Adrenal gland (tissue), 12 donors: ENCODE data around the gene FGGY. TPM values are rescaled to one million over a fixed set of nuclear protein-coding genes. Genes with fewer than 3 reads are reported as not detected.

Experiments
- DNase-seq, 7 donors: peaks; one replicate each; pipeline ENCODE4 v3.0.0-alpha.2; 2019 to 2020
- H3K27ac ChIP-seq, 5 donors: fragments of 200-600 bp; sonication (generic) in 4 of 5; 1 replicate in 3 of 5; 2 replicates in 2 of 5; pipeline versions ENCODE4 v1.5.1 to v1.8.0; 2016 to 2020; ENCODE audit warnings: mild to moderate bottlenecking in 1 of 5
- H3K27me3 ChIP-seq: fragments of 200-600 bp; 2 replicates; pipeline ENCODE4 v1.8.0; 2021
- H3K36me3 ChIP-seq, 2 donors: fragments of 200-600 bp; replicated peaks in 1 of 2; 1 replicate in 1 of 2; 2 replicates in 1 of 2; pipeline versions ENCODE4 v1.5.1 to v1.8.0; 2018 to 2022
- H3K4me1 ChIP-seq, 2 donors: fragments of 200-600 bp; replicated peaks in 1 of 2; 1 replicate in 1 of 2; 2 replicates in 1 of 2; pipeline versions ENCODE4 v1.5.1 to v1.8.0; 2018 to 2021
- H3K4me3 ChIP-seq, 4 donors: fragments of 200-600 bp; sonication (generic) in 3 of 4; one replicate each; pipeline ENCODE4 v1.5.1; 2016 to 2018
- H3K9me3 ChIP-seq, 3 donors: fragments of 200-600 bp; sonication (generic) in 1 of 3; replicated peaks in 1 of 3; 1 replicate in 2 of 3; 2 replicates in 1 of 3; pipeline versions ENCODE4 v1.5.1 to v1.8.0; 2016 to 2021
- CTCF ChIP-seq, 6 experiments: fragments of 450-650 bp in 4 of 6; fragments of 200-600 bp in 2 of 6; sonication (generic) in 1 of 6; IDR thresholded peaks; 1 replicate in 5 of 6; 2 replicates in 1 of 6; pipeline versions ENCODE4 v1.5.1 to v1.8.0; 2016 to 2021; ENCODE audit warnings: antibody characterized with exemption in 6 of 6, mild to moderate bottlenecking in 2 of 6, moderate library complexity in 1 of 6
- POLR2A ChIP-seq, 2 donors: fragments of 450-650 bp; IDR thresholded peaks; one replicate each; pipeline ENCODE4 v1.6.1; 2017; ENCODE audit warnings: antibody characterized with exemption in 2 of 2, mild to moderate bottlenecking in 2 of 2, moderate library complexity in 1 of 2
- WGBS, 4 donors: extraction: QIAGEN DNeasy Blood & Tissue Kit in 2 of 4; methylation state at CpG; one replicate each; pipeline versions ENCODE4 v1.1.5 to v1.1.7; 2013 to 2017; 5-methylcytosine and 5-hydroxymethylcytosine counted together
- intact Hi-C, 2 donors: fragments of 100-400 bp; cut with DNase I; formaldehyde crosslinking; loops; one replicate each; pipeline versions ENCODE4 v1.14.1 to v1.15.0; 2022 to 2023
- polyA plus RNA-seq, 3 donors: library from polyadenylated mRNA; stranded (reverse); fragments of 200-250 nt in 2 of 3; fragments of 350-450 nt in 1 of 3; fragmentation: Illumina TruSeq in 1 of 3; extraction: RNeasy Lipid Tissue Mini Kit (QIAGEN cat#74804) in 1 of 3; gene quantifications; one replicate each; pipeline ENCODE4 v1.2.3, GENCODE V29; 2013 to 2014
- total RNA-seq, 9 donors: library from RNA; depleted of rRNA in 4 of 9; stranded (reverse); fragments of >200 nt in 4 of 9; fragments of 120-200 nt in 1 of 9; fragmentation: NEBNext Ultra II Directional in 1 of 9; extraction: Animal tissue kit (Norgen Biotek cat#: 25700) in 1 of 9; gene quantifications; one replicate each; pipeline versions ENCODE4 v1.1.0 to v1.2.4, GENCODE V29; 2013 to 2023
- donor health status: healthy with polysubstance abuse.
- donor health status: Bipolar disorder and iron deficiency.
- donor health status: DM: yes; HTN: yes; CAD: no.
- donor health status: DM: no; HTN: no; CAD: no.
- donor health status: DM: no; HTN: no; CAD: no.
- donor health status: DM: yes; HTN: yes; CAD: no.

Gene FGGY
- total and polyA plus RNA-seq, 12 donors: 7.4 to 75.5 (median 35.0) TPM

DNA sequence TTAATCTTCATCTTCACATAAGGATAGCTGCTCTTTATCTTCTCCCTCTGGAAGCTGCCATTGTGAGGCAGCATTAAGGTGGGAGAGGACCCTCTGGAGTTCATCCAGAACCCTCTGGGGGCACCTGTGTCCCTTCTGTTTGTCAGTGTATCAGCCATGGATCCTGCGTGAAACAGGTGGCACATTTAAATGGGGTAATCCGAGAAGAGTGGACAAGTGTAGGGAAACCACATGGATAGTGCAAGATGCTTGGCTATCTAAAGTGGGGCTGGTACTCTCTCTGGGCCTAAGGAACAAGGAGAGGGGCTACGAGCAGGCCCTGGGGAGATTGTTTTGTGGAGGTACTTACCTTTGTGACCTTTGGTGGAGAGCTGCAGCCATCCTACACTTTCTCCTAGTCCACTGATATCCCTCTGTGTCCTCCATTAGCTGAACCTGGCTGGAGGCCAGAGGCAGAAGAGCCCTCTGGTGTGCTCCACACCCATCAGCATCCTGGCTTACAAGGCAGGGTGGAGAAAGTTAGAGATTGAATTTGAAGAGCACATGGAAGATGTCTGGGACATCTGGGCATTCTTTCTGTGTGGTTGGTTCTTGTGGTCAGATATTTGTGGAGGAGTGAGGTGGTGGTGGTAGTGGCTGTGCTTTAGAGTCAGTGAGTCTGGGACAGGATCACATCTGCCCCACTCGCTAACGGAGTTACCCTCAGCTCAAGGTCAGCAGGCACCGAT, 117.7 kb downstream of the FGGY start:
- H3K27ac ChIP-seq: no peak overlapping the region
- no peak overlapping the region for H3K4me3 ChIP-seq
- intact Hi-C loops: no loop called here
- 68 to 80% (median 73%) methylated on average over 6 of the region's 6 CpGs for WGBS, 4 donors
- no peaks in the 10 kb centered on the region for H3K36me3 ChIP-seq
- H3K9me3 ChIP-seq: no peaks in the 10 kb centered on the region
- H3K4me1 ChIP-seq: peaks cover 7 to 16% of the 10 kb centered on the region in 2 donors
- no peak for DNase-seq
- H3K27me3 ChIP-seq: no peaks in the 10 kb centered on the region
- TF ChIP-seq POLR2A (IDR thresholded peaks at IDR 0.05) (no peak), CTCF (IDR thresholded peaks at IDR 0.05) (no peak)

DNA sequence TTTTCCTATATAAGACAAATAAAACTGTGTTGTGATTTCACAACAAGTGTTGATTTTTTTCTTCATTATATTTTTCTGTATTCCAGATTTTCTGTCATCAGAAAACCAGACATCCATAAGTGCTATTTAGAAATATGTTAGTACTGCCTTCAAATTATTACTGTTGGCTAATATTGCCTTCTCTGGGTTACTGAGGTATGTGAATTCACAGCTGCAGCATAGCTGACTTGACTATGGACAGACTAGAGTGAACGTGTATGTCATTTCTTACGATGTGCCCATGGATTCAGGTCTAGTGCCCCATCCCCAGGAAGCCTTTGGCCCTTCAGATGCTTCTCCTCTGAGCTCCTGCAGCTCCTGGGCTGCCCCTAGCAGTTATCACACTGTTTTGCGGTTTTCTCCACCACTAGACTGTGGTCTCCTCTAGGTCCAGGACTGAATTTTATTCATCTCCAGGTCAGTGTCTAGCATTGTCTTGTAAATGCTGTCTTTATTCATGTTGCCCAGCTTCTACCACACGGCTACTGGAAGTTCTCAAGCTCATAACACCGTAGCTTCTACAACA, 118.5 kb downstream of the FGGY start:
- H3K36me3 ChIP-seq: no peaks in the 10 kb centered on the region
- WGBS, 4 donors: 93 to 97% (median 97%) methylated on average over 5 of the region's 5 CpGs
- no peak for TF ChIP-seq CTCF (IDR thresholded peaks at IDR 0.05)
- no peak for TF ChIP-seq POLR2A (IDR thresholded peaks at IDR 0.05)
- no peaks in the 10 kb centered on the region for H3K9me3 ChIP-seq
- intact Hi-C loops: no loop called here
- DNase-seq: no peak
- H3K4me3 ChIP-seq: no peak overlapping the region
- H3K4me1 ChIP-seq: peaks cover 7 to 16% of the 10 kb centered on the region in 2 donors
- no peaks in the 10 kb centered on the region for H3K27me3 ChIP-seq
- no peak overlapping the region for H3K27ac ChIP-seq

- Histone ChIP-seq H3K27me3 (no peaks in the 10 kb centered on the region), H3K4me1 (peaks cover 7 to 16% of the 10 kb centered on the region in 2 donors), H3K4me3 (no peak overlapping the region), H3K36me3 (no peaks in the 10 kb centered on the region), H3K9me3 (no peaks in the 10 kb centered on the region), H3K27ac (no peak overlapping the region)
- TF ChIP-seq CTCF (IDR thresholded peaks at IDR 0.05) (no peak), POLR2A (IDR thresholded peaks at IDR 0.05) (no peak)
- intact Hi-C loops: no loop called here
- DNase-seq: no peak
Measured at GRCh38 chr1:59415881-59416280, 119.0 kb downstream of the FGGY start.

DNA sequence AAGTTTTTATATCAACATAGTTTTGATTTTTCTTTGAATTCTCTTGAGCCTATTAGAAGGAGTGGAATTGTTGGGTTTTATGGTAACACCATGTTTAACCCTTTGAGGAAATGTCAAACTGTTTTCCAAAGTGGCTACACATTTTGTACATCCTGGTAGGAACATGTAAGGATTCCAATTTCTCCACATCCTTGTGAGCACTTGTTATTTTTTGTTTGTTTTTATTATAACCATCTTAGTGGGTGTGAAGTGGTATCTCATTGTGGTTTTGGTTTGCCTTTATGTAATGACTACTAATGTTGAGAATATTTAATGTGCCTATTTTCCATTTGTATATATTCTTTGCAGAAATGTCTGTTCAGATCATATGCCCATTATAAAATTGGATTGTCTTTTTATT, 120.5 kb downstream of the FGGY start:
- TF ChIP-seq CTCF (IDR thresholded peaks at IDR 0.05): no peak
- TF ChIP-seq POLR2A (IDR thresholded peaks at IDR 0.05): no peak
- H3K4me3 ChIP-seq: no peak overlapping the region
- intact Hi-C loops: no loop called here
- H3K27me3 ChIP-seq: no peaks in the 10 kb centered on the region
- H3K27ac ChIP-seq: no peak overlapping the region
- H3K9me3 ChIP-seq: no peaks in the 10 kb centered on the region
- no peaks in the 10 kb centered on the region for H3K36me3 ChIP-seq
- H3K4me1 ChIP-seq: peaks cover 7 to 18% of the 10 kb centered on the region in 2 donors
- DNase-seq: no peak
